SH-SY5Y (cell line): ENCODE measurements around the gene ZNF248.

Source experiments
- GATA2 ChIP-seq: IDR thresholded peaks from 2 replicates; pipeline ENCODE4 v1.6.1; 2011; ENCODE audit warnings: mild to moderate bottlenecking, low read depth, low read length
- GATA3 ChIP-seq: IDR thresholded peaks from 2 replicates; pipeline ENCODE4 v1.6.1; 2011; ENCODE audit warnings: low read depth, mild to moderate bottlenecking, low read length, moderate library complexity

The ZNF248 gene

DNA sequence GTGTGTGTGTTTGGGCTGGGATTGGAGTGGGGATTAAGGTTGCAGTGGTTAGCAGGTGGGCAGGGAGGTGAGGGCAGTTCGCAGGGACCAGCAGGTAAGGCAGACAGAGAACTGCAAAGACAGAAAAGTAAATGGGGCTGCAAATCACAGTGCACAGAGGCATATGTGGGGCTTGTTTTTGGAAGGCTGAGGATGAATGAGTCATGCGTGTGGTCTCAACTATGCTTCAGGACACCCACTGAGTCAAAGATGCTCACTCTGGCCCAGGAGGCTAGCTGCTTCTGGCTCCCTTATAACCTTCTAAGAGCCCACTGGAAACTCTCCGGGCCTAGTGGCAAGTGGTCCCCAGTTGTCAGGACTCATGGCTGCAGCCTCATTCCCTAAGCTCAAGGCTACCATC is 118.2 kb downstream of the ZNF248 start:
- TF ChIP-seq GATA2 (no peak), GATA3 (no peak)

DNA sequence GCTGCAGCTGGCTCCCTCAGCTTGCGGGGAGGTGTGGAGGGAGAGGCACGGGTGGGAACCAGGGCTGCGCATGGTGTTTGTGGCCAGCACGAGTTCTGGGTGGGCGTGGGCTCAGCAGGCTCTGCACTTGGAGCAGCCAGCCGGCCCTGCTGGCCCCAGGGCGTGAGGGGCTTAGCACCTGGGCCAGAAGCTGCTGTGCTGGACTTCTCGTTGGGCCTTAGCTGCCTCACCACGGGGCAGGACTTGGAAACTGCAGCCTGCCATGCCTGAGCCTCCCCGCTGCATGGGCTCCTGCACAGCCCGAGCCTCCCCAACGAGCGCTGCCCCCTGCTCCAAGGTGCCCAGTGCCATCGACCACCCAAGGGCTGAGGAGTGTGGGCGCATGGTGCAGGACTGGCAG is 120.1 kb downstream of the ZNF248 start:
- TF ChIP-seq GATA3 (no peak), GATA2 (no peak)

DNA sequence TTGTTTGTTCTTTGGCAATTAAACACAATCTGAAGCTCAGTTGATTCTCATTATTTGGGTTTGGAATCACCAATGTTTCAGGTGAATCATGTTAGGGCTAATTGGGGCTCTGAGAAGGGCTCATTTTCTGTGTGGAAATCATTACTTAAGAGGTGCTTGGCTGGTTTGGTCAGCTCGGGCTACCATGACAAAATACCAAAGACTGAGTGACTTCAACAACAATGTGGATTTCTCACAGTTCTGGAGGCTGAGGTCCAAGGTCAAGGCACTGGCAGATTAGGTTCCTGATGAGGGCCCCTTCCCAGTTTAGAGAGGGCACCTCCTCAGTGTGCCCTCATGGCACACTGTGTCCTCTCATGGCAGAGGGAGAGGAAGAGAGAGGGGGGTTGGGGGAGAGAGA is 121.3 kb downstream of the ZNF248 start:
- TF ChIP-seq GATA3 (no peak), GATA2 (no peak)

DNA sequence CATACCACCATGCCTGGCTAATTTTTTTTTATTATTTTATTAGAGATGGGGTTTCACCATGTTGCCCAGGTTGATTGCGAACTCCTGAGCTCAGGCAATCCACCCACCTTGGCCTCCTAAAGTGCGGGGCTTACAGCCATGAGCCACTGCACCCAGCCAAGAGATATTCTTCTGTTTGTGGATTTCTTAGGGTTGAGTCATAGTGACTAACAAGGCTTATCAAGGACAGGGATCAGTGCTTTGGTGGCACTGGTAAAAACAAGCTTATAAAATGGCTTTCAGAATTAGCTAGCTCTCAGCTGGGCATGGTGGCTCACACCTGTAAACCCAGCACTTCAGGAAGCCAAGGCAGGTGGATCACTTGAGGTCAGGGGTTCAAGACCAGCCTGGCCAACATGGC is 122.4 kb downstream of the ZNF248 start:
- TF ChIP-seq GATA2 (no peak), GATA3 (no peak)
